Measurements from ENCODE around the gene EMC9.

DNA sequence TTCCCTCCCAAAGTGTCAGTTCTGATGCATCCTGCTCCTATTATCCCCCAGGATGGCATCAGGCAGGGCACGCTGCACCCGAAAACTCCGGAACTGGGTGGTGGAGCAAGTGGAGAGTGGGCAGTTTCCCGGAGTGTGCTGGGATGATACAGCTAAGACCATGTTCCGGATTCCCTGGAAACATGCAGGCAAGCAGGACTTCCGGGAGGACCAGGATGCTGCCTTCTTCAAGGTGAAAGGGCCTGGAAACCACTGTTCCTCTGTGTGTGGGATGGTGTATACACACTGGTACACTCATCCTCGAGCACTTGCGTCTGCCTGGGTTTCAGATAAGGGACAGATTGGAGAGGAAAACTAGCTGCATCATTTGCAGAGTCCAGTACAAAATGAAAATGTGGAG, 20.7 kb upstream of the EMC9 start:
- TF ChIP-seq POLR2A (IDR thresholded peaks at IDR 0.05): no peak
- TF ChIP-seq CTCF (IDR thresholded peaks at IDR 0.05): no peak

All from uterus (tissue), 2 donors.